MCF 10A (cell line): Measurements from ENCODE around the gene PPFIA1. TPM values are rescaled to one million over a fixed set of nuclear protein-coding genes. Genes with fewer than 3 reads are reported as not detected.

ENCODE experiments used
- BruUV-seq: library from RNA; stranded (reverse); fragments of 400-500 nt; replicated peaks from 2 replicates; lab custom pipeline; 2021; lab: Mats Ljungman, UMichigan
- CTCF ChIA-PET: fragments of 300-600 bp; sonication (Branson Sonifier 250); formaldehyde crosslinking; extraction: SDS; loops from one replicate; lab custom pipeline; 2021; ENCODE audit warnings: antibody characterized with exemption, inconsistent platforms; lab: Yijun Ruan, JAX
- POLR2A ChIA-PET: fragments of 300-600, 350-650 bp; sonication (Branson Sonifier 250); formaldehyde crosslinking; extraction: SDS; loops from one replicate; lab custom pipeline; 2020; ENCODE audit warnings: antibody characterized with exemption, inconsistent platforms; lab: Yijun Ruan, JAX
- DNase-seq: peaks from one replicate; pipeline ENCODE4 v3.0.0-alpha.2; 2018; ENCODE audit not compliant: unreplicated experiment
- H3K27ac Mint-ChIP-seq: one replicate; pipeline ENCODE4 v1.8.0; 2022; ENCODE audit warnings: mild to moderate bottlenecking, low read depth, mixed read lengths; ENCODE audit not compliant: unreplicated experiment
- H3K27me3 Mint-ChIP-seq: one replicate; pipeline ENCODE4 v1.8.0; 2022; ENCODE audit warnings: mixed read lengths; ENCODE audit not compliant: insufficient read depth, unreplicated experiment
- H3K36me3 Mint-ChIP-seq: one replicate; pipeline ENCODE4 v1.8.0; 2022; ENCODE audit warnings: mild to moderate bottlenecking, moderate library complexity, mixed read lengths; ENCODE audit not compliant: insufficient read depth, unreplicated experiment
- H3K4me1 Mint-ChIP-seq: one replicate; pipeline ENCODE4 v1.8.0; 2022; ENCODE audit warnings: mixed read lengths; ENCODE audit not compliant: insufficient read depth, unreplicated experiment
- H3K4me3 Mint-ChIP-seq: one replicate; pipeline ENCODE4 v1.8.0; 2022; ENCODE audit warnings: mild to moderate bottlenecking, moderate library complexity, mixed read lengths; ENCODE audit not compliant: unreplicated experiment
- H3K9me3 Mint-ChIP-seq: one replicate; pipeline ENCODE4 v1.8.0; 2022; ENCODE audit warnings: mixed read lengths; ENCODE audit not compliant: unreplicated experiment
- CTCF ChIP-seq: fragments of 200-600 bp; IDR thresholded peaks from one replicate; pipeline ENCODE4 v1.8.0; 2022; ENCODE audit warnings: antibody characterized with exemption, mild to moderate bottlenecking; ENCODE audit not compliant: unreplicated experiment
- intact Hi-C: fragments of 100-400 bp; cut with micrococcal nuclease; formaldehyde crosslinking; loops from 2 replicates; pipeline ENCODE4 v1.14.1; 2022
- total RNA-seq: library from RNA; stranded (reverse); gene quantifications from 2 replicates; pipeline ENCODE4 v1.2.3, GENCODE V29; 2022

Gene PPFIA1
- total RNA-seq, 1 experiment from 2014 or later, result 78.8 TPM

- ChIA-PET POLR2A (interaction anchor here (0.6 to 2.4 kb wide), 12 partner anchors 10 to 1938 kb away, joined by 3 to 6 read pairs (median 4); partner anchors contain the start of genes DHCR7 and NADSYN1), CTCF (interaction anchor here (0.6 kb wide), 2 partner anchors 152 to 232 kb away, joined by 3 to 4 read pairs; no protein-coding TSS in a partner anchor)
- Mint-ChIP-seq H3K27me3 (no peaks in the 10 kb centered on the region), H3K36me3 (peaks cover 38% of the 10 kb centered on the region), H3K4me3 (peak overlapping the region; percentile 85), H3K4me1 (peaks cover 25% of the 10 kb centered on the region), H3K9me3 (no peaks in the 10 kb centered on the region), H3K27ac (peak overlapping the region; percentile 96)
- intact Hi-C loops, result no loop called here
- peak; percentile 94 for DNase-seq
- BruUV-seq, result TSS peak; percentile 17
- no peak for TF ChIP-seq CTCF
Observed at GRCh38 chr11:70399681-70400112, 129.2 kb downstream of the PPFIA1 start.

- Mint-ChIP-seq H3K27ac (no peak overlapping the region), H3K4me1 (peaks cover 25% of the 10 kb centered on the region), H3K27me3 (no peaks in the 10 kb centered on the region), H3K4me3 (peak overlapping the region; percentile 85), H3K36me3 (peaks cover 40% of the 10 kb centered on the region), H3K9me3 (no peaks in the 10 kb centered on the region)
- intact Hi-C loops, result no loop called here
- DNase-seq, result no peak
- POLR2A ChIA-PET, result interaction anchor here (0.8 to 2.0 kb wide), 3 partner anchors 22 to 1053 kb away, joined by 3 to 5 read pairs (median 4); partner anchors contain the start of gene DHCR7
- CTCF ChIA-PET, result no interaction called here
- no peak for TF ChIP-seq CTCF
- BruUV-seq, result no TSS peak
Observed at GRCh38 chr11:70400643-70401042, 130.2 kb downstream of the PPFIA1 start.

GRCh38 chr11:70402016-70402415, 131.5 kb downstream of the PPFIA1 start:
- intact Hi-C loops, result no loop called here
- ChIA-PET CTCF (interaction anchor here (0.7 kb wide), 2 partner anchors 744 to 1022 kb away, joined by 3 to 5 read pairs; no protein-coding TSS in a partner anchor), POLR2A (no interaction called here)

GRCh38 chr11:70402685-70403084, 132.2 kb downstream of the PPFIA1 start:
- peaks cover 18% of the 10 kb centered on the region for H3K4me1 Mint-ChIP-seq
- H3K4me3 Mint-ChIP-seq, result no peak overlapping the region
- POLR2A ChIA-PET, result no interaction called here
- intact Hi-C loops, result no loop called here
- peaks cover 61% of the 10 kb centered on the region for H3K36me3 Mint-ChIP-seq
- no peaks in the 10 kb centered on the region for H3K9me3 Mint-ChIP-seq
- no peak for TF ChIP-seq CTCF
- CTCF ChIA-PET, result interaction anchor here (0.7 kb wide), 1 partner anchor 10 kb away, joined by 3 read pairs; no protein-coding TSS in a partner anchor
- no peaks in the 10 kb centered on the region for H3K27me3 Mint-ChIP-seq
- no peak overlapping the region for H3K27ac Mint-ChIP-seq
- no TSS peak for BruUV-seq
- DNase-seq, result peak; percentile 16

More at GRCh38 chr11:70402016-70402415, 131.5 kb downstream of the PPFIA1 start:
- no peak for DNase-seq
- peaks cover 24% of the 10 kb centered on the region for H3K4me1 Mint-ChIP-seq
- peaks cover 54% of the 10 kb centered on the region for H3K36me3 Mint-ChIP-seq
- no peak for TF ChIP-seq CTCF
- H3K27me3 Mint-ChIP-seq, result no peaks in the 10 kb centered on the region
- H3K27ac Mint-ChIP-seq, result peak overlapping the region; percentile 61
- H3K9me3 Mint-ChIP-seq, result no peaks in the 10 kb centered on the region
- no peak overlapping the region for H3K4me3 Mint-ChIP-seq
- no TSS peak for BruUV-seq
